ENCODE measurements around the gene TIMM13.

GRCh38 chr19:2433854-2434253 lies 6.5 kb upstream of the TIMM13 start:
- no peak for TF ChIP-seq CBX2 (IDR thresholded peaks at IDR 0.05; ENCODE audit: insufficient read depth, low read length, poor library complexity, severe bottlenecking)
- no peak for TF ChIP-seq NUFIP1 (IDR thresholded peaks at IDR 0.05; ENCODE audit: partially characterized antibody)

All from K562 (cell line).